ENCODE measurements around the gene PIK3CD. TPM values are rescaled to one million over a fixed set of nuclear protein-coding genes. Genes with fewer than 3 reads are reported as not detected.
"Not testable (repeated sequence)": the region's sequence is repeated elsewhere in the genome, so short reads cannot be mapped to it uniquely, and the experiment has no call there.

Gene PIK3CD
- total RNA-seq, 1 donor from 2014 or later, result 10.6 TPM

- FAIRE-seq (no peak), DNase-seq (ENCODE audit: low spot score in 2 of 2) (peak; percentile 30 to 57)
Observed at GRCh38 chr1:9687120-9687873, 35.8 kb downstream of the PIK3CD start.

GRCh38 chr1:9687874-9688582 lies 36.5 kb downstream of the PIK3CD start:
- DNase-seq (ENCODE audit: low spot score in 2 of 2) (no peak), FAIRE-seq (no peak)

- FAIRE-seq, result no peak
- no peak for DNase-seq (ENCODE audit: low spot score in 2 of 2)
Observed at GRCh38 chr1:9688599-9688998, 37.1 kb downstream of the PIK3CD start.

- DNase-seq (ENCODE audit: low spot score in 2 of 2), result peak; percentile 80 to 81
Observed at GRCh38 chr1:9689011-9689706, 37.6 kb downstream of the PIK3CD start.

GRCh38 chr1:9689971-9690381 lies 38.4 kb downstream of the PIK3CD start:
- DNase-seq (ENCODE audit: low spot score in 2 of 2) (no peak), FAIRE-seq (no peak)

More at GRCh38 chr1:9689011-9689706, 37.6 kb downstream of the PIK3CD start:
- FAIRE-seq, result no peak

- DNase-seq (ENCODE audit: low spot score in 2 of 2) (no peak), FAIRE-seq (no peak)
Observed at GRCh38 chr1:9690440-9691107, 39.0 kb downstream of the PIK3CD start.

- DNase-seq (ENCODE audit: low spot score in 2 of 2) (no peak), FAIRE-seq (no peak)
Observed at GRCh38 chr1:9691108-9691445, 39.5 kb downstream of the PIK3CD start.

GRCh38 chr1:9691691-9692090 lies 40.2 kb downstream of the PIK3CD start:
- no peak for FAIRE-seq

GRCh38 chr1:9696793-9697192 lies 45.3 kb downstream of the PIK3CD start:
- DNase-seq (ENCODE audit: low spot score in 2 of 2), result no peak
- no peak for FAIRE-seq

More at GRCh38 chr1:9691691-9692090, 40.2 kb downstream of the PIK3CD start:
- DNase-seq (ENCODE audit: low spot score in 2 of 2), result no peak

GRCh38 chr1:9699361-9699760 lies 47.8 kb downstream of the PIK3CD start:
- no peak for FAIRE-seq
- DNase-seq (ENCODE audit: low spot score in 2 of 2), result no peak

GRCh38 chr1:9700340-9700739 lies 48.8 kb downstream of the PIK3CD start:
- FAIRE-seq, result no peak

GRCh38 chr1:9701665-9702064 lies 50.1 kb downstream of the PIK3CD start:
- FAIRE-seq, result no peak
- no peak for DNase-seq (ENCODE audit: low spot score in 2 of 2)

More at GRCh38 chr1:9700340-9700739, 48.8 kb downstream of the PIK3CD start:
- no peak for DNase-seq (ENCODE audit: low spot score in 2 of 2)

GRCh38 chr1:9703165-9703509 lies 51.6 kb downstream of the PIK3CD start:
- no peak for FAIRE-seq

GRCh38 chr1:9703681-9704080 lies 52.1 kb downstream of the PIK3CD start:
- DNase-seq (ENCODE audit: low spot score in 2 of 2) (no peak), FAIRE-seq (no peak)

More at GRCh38 chr1:9703165-9703509, 51.6 kb downstream of the PIK3CD start:
- no peak for DNase-seq (ENCODE audit: low spot score in 2 of 2)

GRCh38 chr1:9705337-9706093 lies 54.0 kb downstream of the PIK3CD start:
- no peak for FAIRE-seq
- no peak for DNase-seq (ENCODE audit: low spot score in 2 of 2)

GRCh38 chr1:9706178-9706577 lies 54.6 kb downstream of the PIK3CD start:
- FAIRE-seq, result no peak
- DNase-seq (ENCODE audit: low spot score in 2 of 2), result no peak

GRCh38 chr1:9710037-9710436 lies 58.5 kb downstream of the PIK3CD start:
- DNase-seq (ENCODE audit: low spot score in 2 of 2), result no peak

GRCh38 chr1:9711466-9712020 lies 60.0 kb downstream of the PIK3CD start:
- DNase-seq (ENCODE audit: low spot score in 2 of 2) (no peak), FAIRE-seq (no peak)

More at GRCh38 chr1:9710037-9710436, 58.5 kb downstream of the PIK3CD start:
- FAIRE-seq, result no peak

GRCh38 chr1:9712767-9713166 lies 61.2 kb downstream of the PIK3CD start:
- DNase-seq (ENCODE audit: low spot score in 2 of 2); FAIRE-seq: not testable (repeated sequence)

- FAIRE-seq (no peak), DNase-seq (ENCODE audit: low spot score in 2 of 2) (no peak)
Observed at GRCh38 chr1:9714257-9714718, 62.8 kb downstream of the PIK3CD start.
